ENCODE results near the gene AGBL4. TPM values are rescaled to one million over a fixed set of nuclear protein-coding genes. Genes with fewer than 3 reads are reported as not detected.

The AGBL4 gene
- total RNA-seq, 1 donor from 2014 or later = not detected

- DNase-seq (ENCODE audit: low read depth in 2 of 2) = no peak
Measured at GRCh38 chr1:49187056-49187455, 836.7 kb downstream of the AGBL4 start.

GRCh38 chr1:49185450-49185980 is 838.2 kb downstream of the AGBL4 start:
- no peak for DNase-seq (ENCODE audit: low read depth in 2 of 2)

GRCh38 chr1:49183489-49183888 is 840.3 kb downstream of the AGBL4 start:
- no peak for DNase-seq (ENCODE audit: low read depth in 2 of 2)

GRCh38 chr1:49181033-49181432 is 842.7 kb downstream of the AGBL4 start:
- no peak for DNase-seq (ENCODE audit: low read depth in 2 of 2)

- no peak for DNase-seq (ENCODE audit: low read depth in 2 of 2)
Measured at GRCh38 chr1:49171941-49172593, 851.7 kb downstream of the AGBL4 start.

- no peak for DNase-seq (ENCODE audit: low read depth in 2 of 2)
Measured at GRCh38 chr1:49166031-49166430, 857.7 kb downstream of the AGBL4 start.

- DNase-seq (ENCODE audit: low read depth in 2 of 2) = no peak
Measured at GRCh38 chr1:49163031-49163430, 860.7 kb downstream of the AGBL4 start.

- no peak for DNase-seq (ENCODE audit: low read depth in 2 of 2)
Measured at GRCh38 chr1:49160677-49161076, 863.1 kb downstream of the AGBL4 start.

- DNase-seq (ENCODE audit: low read depth in 2 of 2) = no peak
Measured at GRCh38 chr1:49136738-49137251, 887.0 kb downstream of the AGBL4 start.

- DNase-seq (ENCODE audit: low read depth in 2 of 2) = no peak
Measured at GRCh38 chr1:49125746-49126145, 898.0 kb downstream of the AGBL4 start.

- DNase-seq (ENCODE audit: low read depth in 2 of 2) = no peak
Measured at GRCh38 chr1:49111931-49112330, 911.8 kb downstream of the AGBL4 start.

GRCh38 chr1:49106445-49106844 is 917.3 kb downstream of the AGBL4 start:
- DNase-seq (ENCODE audit: low read depth in 2 of 2) = no peak

GRCh38 chr1:49104575-49104974 is 919.2 kb downstream of the AGBL4 start:
- DNase-seq (ENCODE audit: low read depth in 2 of 2) = no peak

- no peak for DNase-seq (ENCODE audit: low read depth in 2 of 2)
Measured at GRCh38 chr1:49102752-49103151, 921.0 kb downstream of the AGBL4 start.

GRCh38 chr1:49098866-49099265 is 924.9 kb downstream of the AGBL4 start:
- DNase-seq (ENCODE audit: low read depth in 2 of 2) = no peak

GRCh38 chr1:49086327-49086726 is 937.4 kb downstream of the AGBL4 start:
- no peak for DNase-seq (ENCODE audit: low read depth in 2 of 2)

- DNase-seq (ENCODE audit: low read depth in 2 of 2) = no peak
Measured at GRCh38 chr1:49085079-49085478, 938.7 kb downstream of the AGBL4 start.

- DNase-seq (ENCODE audit: low read depth in 2 of 2) = no peak
Measured at GRCh38 chr1:49060766-49061165, 963.0 kb downstream of the AGBL4 start.

GRCh38 chr1:49059087-49059486 is 964.7 kb downstream of the AGBL4 start:
- DNase-seq (ENCODE audit: low read depth in 2 of 2) = no peak

- DNase-seq (ENCODE audit: low read depth in 2 of 2) = no peak
Measured at GRCh38 chr1:49052102-49052501, 971.7 kb downstream of the AGBL4 start.

- no peak for DNase-seq (ENCODE audit: low read depth in 2 of 2)
Measured at GRCh38 chr1:49051647-49052046, 972.1 kb downstream of the AGBL4 start.

GRCh38 chr1:49050041-49050440 is 973.7 kb downstream of the AGBL4 start:
- DNase-seq (ENCODE audit: low read depth in 2 of 2) = no peak

- DNase-seq (ENCODE audit: low read depth in 2 of 2) = no peak
Measured at GRCh38 chr1:49048188-49048587, 975.6 kb downstream of the AGBL4 start.

Measured in dermis microvascular lymphatic vessel endothelial cell (primary cell).